ENCODE data around the gene PARL. TPM values are rescaled to one million over a fixed set of nuclear protein-coding genes. Genes with fewer than 3 reads are reported as not detected.

The PARL gene
- total RNA-seq, 1 experiment from 2014 or later = 69.7 TPM

DNA sequence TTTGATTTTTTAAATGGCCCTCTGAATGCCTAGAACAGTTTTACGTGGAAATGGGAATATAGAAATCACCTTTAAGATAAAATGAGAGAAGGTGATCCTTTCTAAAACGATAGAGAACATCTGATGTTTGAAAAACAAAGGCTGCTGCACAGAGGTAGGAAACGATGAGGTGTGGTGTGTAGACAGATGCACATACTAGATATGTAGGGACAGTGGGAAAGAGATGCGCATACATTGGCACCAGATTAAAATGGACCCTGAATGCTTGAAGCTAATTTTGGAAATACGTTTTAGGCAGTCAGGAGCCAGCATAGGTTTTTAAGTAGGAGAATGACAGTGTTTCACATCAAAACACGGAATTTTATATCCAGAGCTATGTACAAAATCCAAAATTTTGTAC lies 88.3 kb downstream of the PARL start:
- no peaks in the 10 kb centered on the region for H3K9me2 ChIP-seq (ENCODE audit: insufficient read depth)
- intact Hi-C loops (cut with micrococcal nuclease) = no loop called here
- no peaks in the 10 kb centered on the region for H3K27me3 ChIP-seq (ENCODE audit: insufficient read depth, low read length)
- ChIA-PET RAD21 (ENCODE audit: low non-redundant PET in 1 of 2, low total read pairs in 2 of 2, uncharacterized antibody in 2 of 2, unreplicated experiment in 2 of 2) (no interaction called here), CTCF (no interaction called here), POLR2A (no interaction called here)
- TF ChIP-seq, protein P1, sequence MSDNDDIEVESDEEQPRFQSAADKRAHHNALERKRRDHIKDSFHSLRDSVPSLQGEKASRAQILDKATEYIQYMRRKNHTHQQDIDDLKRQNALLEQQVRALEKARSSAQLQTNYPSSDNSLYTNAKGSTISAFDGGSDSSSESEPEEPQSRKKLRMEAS (IDR thresholded peaks at IDR 0.05) = no peak
- TF ChIP-seq ELF1 (IDR thresholded peaks at IDR 0.05; ENCODE audit: borderline replicate concordance, low read depth) (no peak), RAD21 (IDR thresholded peaks at IDR 0.05; ENCODE audit: low read depth) (no peak), YY1 (IDR thresholded peaks at IDR 0.05; ENCODE audit: extremely low read depth, insufficient replicate concordance, low read depth, low read length) (no peak), EZH2 (IDR thresholded peaks at IDR 0.05) (no peak), TCF7L2 (IDR thresholded peaks at IDR 0.05; ENCODE audit: borderline replicate concordance, extremely low read depth, insufficient read depth, insufficient read length) (no peak), EZH2phosphoT487 (IDR thresholded peaks at IDR 0.05; ENCODE audit: borderline replicate concordance) (no peak), JUND (IDR thresholded peaks at IDR 0.05) (no peak), POLR2AphosphoS5 (IDR thresholded peaks at IDR 0.05; ENCODE audit: low read depth, low read length) (no peak)
- TF ChIP-seq, protein P2, sequence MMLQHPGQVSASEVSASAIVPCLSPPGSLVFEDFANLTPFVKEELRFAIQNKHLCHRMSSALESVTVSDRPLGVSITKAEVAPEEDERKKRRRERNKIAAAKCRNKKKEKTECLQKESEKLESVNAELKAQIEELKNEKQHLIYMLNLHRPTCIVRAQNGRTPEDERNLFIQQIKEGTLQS (IDR thresholded peaks at IDR 0.05) = no peak
- TF ChIP-seq, protein P3, sequence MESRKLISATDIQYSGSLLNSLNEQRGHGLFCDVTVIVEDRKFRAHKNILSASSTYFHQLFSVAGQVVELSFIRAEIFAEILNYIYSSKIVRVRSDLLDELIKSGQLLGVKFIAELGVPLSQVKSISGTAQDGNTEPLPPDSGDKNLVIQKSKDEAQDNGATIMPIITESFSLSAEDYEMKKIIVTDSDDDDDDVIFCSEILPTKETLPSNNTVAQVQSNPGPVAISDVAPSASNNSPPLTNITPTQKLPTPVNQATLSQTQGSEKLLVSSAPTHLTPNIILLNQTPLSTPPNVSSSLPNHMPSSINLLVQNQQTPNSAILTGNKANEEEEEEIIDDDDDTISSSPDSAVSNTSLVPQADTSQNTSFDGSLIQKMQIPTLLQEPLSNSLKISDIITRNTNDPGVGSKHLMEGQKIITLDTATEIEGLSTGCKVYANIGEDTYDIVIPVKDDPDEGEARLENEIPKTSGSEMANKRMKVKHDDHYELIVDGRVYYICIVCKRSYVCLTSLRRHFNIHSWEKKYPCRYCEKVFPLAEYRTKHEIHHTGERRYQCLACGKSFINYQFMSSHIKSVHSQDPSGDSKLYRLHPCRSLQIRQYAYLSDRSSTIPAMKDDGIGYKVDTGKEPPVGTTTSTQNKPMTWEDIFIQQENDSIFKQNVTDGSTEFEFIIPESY (IDR thresholded peaks at IDR 0.05; ENCODE audit: extremely low read depth, insufficient replicate concordance, low read length) = no peak
- TF ChIP-seq, protein P4, sequence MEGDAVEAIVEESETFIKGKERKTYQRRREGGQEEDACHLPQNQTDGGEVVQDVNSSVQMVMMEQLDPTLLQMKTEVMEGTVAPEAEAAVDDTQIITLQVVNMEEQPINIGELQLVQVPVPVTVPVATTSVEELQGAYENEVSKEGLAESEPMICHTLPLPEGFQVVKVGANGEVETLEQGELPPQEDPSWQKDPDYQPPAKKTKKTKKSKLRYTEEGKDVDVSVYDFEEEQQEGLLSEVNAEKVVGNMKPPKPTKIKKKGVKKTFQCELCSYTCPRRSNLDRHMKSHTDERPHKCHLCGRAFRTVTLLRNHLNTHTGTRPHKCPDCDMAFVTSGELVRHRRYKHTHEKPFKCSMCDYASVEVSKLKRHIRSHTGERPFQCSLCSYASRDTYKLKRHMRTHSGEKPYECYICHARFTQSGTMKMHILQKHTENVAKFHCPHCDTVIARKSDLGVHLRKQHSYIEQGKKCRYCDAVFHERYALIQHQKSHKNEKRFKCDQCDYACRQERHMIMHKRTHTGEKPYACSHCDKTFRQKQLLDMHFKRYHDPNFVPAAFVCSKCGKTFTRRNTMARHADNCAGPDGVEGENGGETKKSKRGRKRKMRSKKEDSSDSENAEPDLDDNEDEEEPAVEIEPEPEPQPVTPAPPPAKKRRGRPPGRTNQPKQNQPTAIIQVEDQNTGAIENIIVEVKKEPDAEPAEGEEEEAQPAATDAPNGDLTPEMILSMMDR (IDR thresholded peaks at IDR 0.05 in 2 of 3, conservative IDR thresholded peaks at IDR 0.05 in 1 of 3; ENCODE audit: borderline replicate concordance in 1 of 3, insufficient read depth in 1 of 3, low read depth in 2 of 3, low read length in 2 of 3) = no peak
- H3K9ac ChIP-seq (ENCODE audit: low read length) = no peak overlapping the region
- no peak for DNase-seq (ENCODE audit: low read depth, low spot score)
- no peak overlapping the region for H2AFZ ChIP-seq (ENCODE audit: low read depth, low read length, poor library complexity, severe bottlenecking)
- H3K9me3 ChIP-seq (ENCODE audit: control insufficient read depth in 1 of 2, insufficient read depth in 1 of 2, low read depth in 1 of 2, low read length in 2 of 2) = no peaks in the 10 kb centered on the region
- no peak overlapping the region for H3K27ac ChIP-seq (ENCODE audit: low read depth, low read length)
- no peak overlapping the region for H3K4me3 ChIP-seq (replicated peaks in 1 of 2; ENCODE audit: low read depth in 1 of 2, low read length in 2 of 2)
- no peaks in the 10 kb centered on the region for H3K4me1 ChIP-seq (ENCODE audit: control insufficient read depth in 1 of 2, insufficient read depth in 2 of 2, low read length in 2 of 2)
- no peak overlapping the region for H3K4me2 ChIP-seq (ENCODE audit: low read length)
- no peak for ATAC-seq
- no peaks in the 10 kb centered on the region for H4K20me1 ChIP-seq (ENCODE audit: insufficient read depth)
- no peaks in the 10 kb centered on the region for H3K79me2 ChIP-seq (ENCODE audit: insufficient read depth, low read length)
- H3K36me3 ChIP-seq (ENCODE audit: control insufficient read depth in 1 of 2, insufficient read depth in 2 of 2, low read length in 2 of 2) = peaks cover 36% of the 10 kb centered on the region in 2 experiments
- no TSS peak for BruUV-seq (replicated peaks)

Data from HCT116 (cell line).